Activated CD4-positive, alpha-beta T cell treated with anti-CD3 and anti-CD28 coated beads, Interleukin-2, amount 10 ng/mL, durations not matched to agents 24 days and 14 days (primary cell): Measurements from ENCODE around the gene OPCML. TPM values are rescaled to one million over a fixed set of nuclear protein-coding genes. Genes with fewer than 3 reads are reported as not detected.

Source experiments
- DNase-seq: peaks from one replicate; pipeline ENCODE4 v3.0.0; 2022
- H3K27ac Mint-ChIP-seq: one replicate; pipeline ENCODE4 v1.8.0; 2022; ENCODE audit warnings: mild to moderate bottlenecking, mixed read lengths
- H3K27me3 Mint-ChIP-seq: one replicate; pipeline ENCODE4 v1.8.0; 2022; ENCODE audit warnings: mixed read lengths
- H3K36me3 Mint-ChIP-seq: one replicate; pipeline ENCODE4 v1.8.0; 2022; ENCODE audit warnings: low read depth, mild to moderate bottlenecking, mixed read lengths
- H3K4me1 Mint-ChIP-seq: one replicate; pipeline ENCODE4 v1.8.0; 2021; ENCODE audit warnings: mixed read lengths
- H3K4me3 Mint-ChIP-seq: one replicate; pipeline ENCODE4 v1.8.0; 2022; ENCODE audit warnings: mild to moderate bottlenecking, moderate library complexity, mixed read lengths
- H3K9me3 Mint-ChIP-seq: one replicate; pipeline ENCODE4 v1.8.0; 2021; ENCODE audit warnings: mixed read lengths
- intact Hi-C: fragments of 100-400 bp; cut with micrococcal nuclease; formaldehyde crosslinking; loops from one replicate; pipeline ENCODE4 v1.15.1; 2023
- total RNA-seq: library from RNA; stranded (reverse); gene quantifications from 2 replicates; pipeline ENCODE4 v1.2.3, GENCODE V29; 2022

The OPCML gene
- total RNA-seq, 1 donor from 2014 or later = not detected

DNA sequence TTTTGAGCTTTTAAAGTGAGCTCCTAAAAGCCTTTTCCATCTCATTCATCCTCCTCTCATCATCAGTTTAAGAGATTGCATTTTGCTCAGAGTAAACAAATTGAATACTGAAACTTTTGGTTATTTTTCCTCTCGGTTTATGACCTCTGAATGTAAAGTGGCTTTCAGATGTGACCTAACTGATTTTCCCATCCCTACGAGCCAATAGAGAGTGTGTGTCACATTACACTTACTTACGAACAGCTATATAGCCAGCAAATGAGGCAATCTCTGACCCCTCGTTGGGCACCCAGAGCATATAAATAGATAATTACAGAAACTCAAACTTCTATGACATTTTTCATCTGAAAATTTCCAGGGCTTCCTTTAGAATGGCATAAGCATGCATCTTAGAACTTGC is 317.7 kb downstream of the OPCML start:
- H3K4me1 Mint-ChIP-seq = no peaks in the 10 kb centered on the region
- H3K27ac Mint-ChIP-seq = no peak overlapping the region
- peaks cover 4% of the 10 kb centered on the region for H3K27me3 Mint-ChIP-seq
- intact Hi-C loops = no loop called here
- DNase-seq = no peak
- H3K36me3 Mint-ChIP-seq = no peaks in the 10 kb centered on the region
- H3K9me3 Mint-ChIP-seq = no peaks in the 10 kb centered on the region
- no peak overlapping the region for H3K4me3 Mint-ChIP-seq

GRCh38 chr11:133212201-133212600 is 320.1 kb downstream of the OPCML start:
- intact Hi-C loops = no loop called here
- H3K27ac Mint-ChIP-seq = no peak overlapping the region
- no peaks in the 10 kb centered on the region for H3K4me1 Mint-ChIP-seq
- no peak overlapping the region for H3K4me3 Mint-ChIP-seq
- no peak for DNase-seq
- no peaks in the 10 kb centered on the region for H3K36me3 Mint-ChIP-seq
- no peaks in the 10 kb centered on the region for H3K9me3 Mint-ChIP-seq
- H3K27me3 Mint-ChIP-seq = peaks cover 2% of the 10 kb centered on the region

DNA sequence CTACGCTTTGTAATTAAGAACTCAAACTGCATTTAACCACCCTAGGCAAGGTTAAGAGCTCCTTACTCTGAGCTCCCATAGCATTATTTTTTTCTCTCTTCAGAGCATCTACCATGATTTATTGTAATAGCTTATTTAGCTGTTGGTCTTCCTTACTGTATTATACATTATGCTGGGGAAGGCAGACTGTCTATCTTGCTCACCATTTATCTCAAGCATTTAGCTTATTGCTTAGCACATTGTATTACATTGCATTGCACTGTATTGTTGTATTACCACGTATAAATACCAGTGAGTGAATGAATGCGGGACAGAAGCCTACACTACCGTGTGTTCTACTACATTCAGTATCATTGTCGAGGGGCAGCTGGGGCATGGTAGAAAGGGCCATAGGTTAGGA is 324.3 kb downstream of the OPCML start:
- Mint-ChIP-seq H3K4me1 (no peaks in the 10 kb centered on the region), H3K36me3 (no peaks in the 10 kb centered on the region), H3K9me3 (no peaks in the 10 kb centered on the region), H3K4me3 (no peak overlapping the region), H3K27ac (no peak overlapping the region), H3K27me3 (no peaks in the 10 kb centered on the region)
- no peak for DNase-seq
- intact Hi-C loops = no loop called here

DNA sequence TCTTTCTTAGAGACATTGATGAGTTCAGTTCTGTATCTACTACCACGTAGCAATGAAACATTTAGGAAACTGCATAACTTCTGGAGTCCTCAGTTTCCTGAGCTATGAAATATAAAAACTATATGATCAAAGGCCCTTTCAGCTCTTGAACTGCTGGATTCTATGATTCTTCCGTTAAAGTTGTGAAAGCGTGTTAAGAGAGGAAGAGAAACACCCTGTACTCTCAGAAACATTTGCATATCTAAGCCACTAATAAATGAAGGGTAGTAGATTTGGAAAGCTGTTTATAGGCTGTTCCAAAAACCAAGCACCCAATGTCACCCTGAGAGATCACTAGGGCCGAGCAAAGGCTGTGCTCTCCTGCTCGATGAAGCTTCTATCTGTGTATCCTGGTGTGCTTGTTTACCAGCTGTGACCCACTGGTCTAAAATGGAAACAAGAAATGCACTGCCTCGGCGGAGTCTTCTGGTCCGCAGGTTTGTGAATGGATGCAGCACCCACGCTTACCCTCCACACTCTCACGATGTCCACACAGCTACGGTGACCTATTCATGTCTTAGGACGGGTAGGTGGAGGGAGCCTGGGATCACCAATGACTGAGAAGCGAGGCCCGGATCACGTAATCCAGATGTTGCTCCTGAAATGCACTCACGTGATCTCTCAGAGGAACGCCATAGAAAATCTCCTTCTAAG is 325.8 kb downstream of the OPCML start:
- no peak overlapping the region for H3K4me3 Mint-ChIP-seq
- H3K36me3 Mint-ChIP-seq = no peaks in the 10 kb centered on the region
- DNase-seq = no peak
- H3K4me1 Mint-ChIP-seq = no peaks in the 10 kb centered on the region
- H3K27ac Mint-ChIP-seq = no peak overlapping the region
- no peaks in the 10 kb centered on the region for H3K9me3 Mint-ChIP-seq
- H3K27me3 Mint-ChIP-seq = no peaks in the 10 kb centered on the region
- intact Hi-C loops = no loop called here

DNA sequence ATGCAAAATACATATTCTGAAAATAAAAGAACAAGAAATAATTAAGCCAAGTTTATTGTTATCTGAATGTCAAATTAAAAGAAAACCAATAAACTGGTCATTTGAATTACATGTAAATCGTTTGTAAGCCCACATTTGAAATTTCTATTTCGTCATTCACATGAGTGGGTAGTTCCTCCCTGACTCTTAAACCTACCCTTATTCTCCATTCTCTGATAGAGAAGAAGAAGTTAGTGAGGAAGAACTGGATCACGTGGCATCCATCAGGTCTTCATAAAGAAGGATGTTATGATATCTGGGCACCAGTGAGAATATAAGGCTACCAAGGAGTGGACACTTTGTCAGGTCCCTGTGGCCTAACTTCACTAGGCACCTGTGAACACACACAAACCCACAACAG is 328.1 kb downstream of the OPCML start:
- no peaks in the 10 kb centered on the region for H3K27me3 Mint-ChIP-seq
- no peak overlapping the region for H3K27ac Mint-ChIP-seq
- H3K4me1 Mint-ChIP-seq = no peaks in the 10 kb centered on the region
- intact Hi-C loops = no loop called here
- no peak for DNase-seq
- H3K9me3 Mint-ChIP-seq = no peaks in the 10 kb centered on the region
- no peak overlapping the region for H3K4me3 Mint-ChIP-seq
- H3K36me3 Mint-ChIP-seq = no peaks in the 10 kb centered on the region

GRCh38 chr11:133202816-133203215 is 329.5 kb downstream of the OPCML start:
- no peaks in the 10 kb centered on the region for H3K27me3 Mint-ChIP-seq

DNA sequence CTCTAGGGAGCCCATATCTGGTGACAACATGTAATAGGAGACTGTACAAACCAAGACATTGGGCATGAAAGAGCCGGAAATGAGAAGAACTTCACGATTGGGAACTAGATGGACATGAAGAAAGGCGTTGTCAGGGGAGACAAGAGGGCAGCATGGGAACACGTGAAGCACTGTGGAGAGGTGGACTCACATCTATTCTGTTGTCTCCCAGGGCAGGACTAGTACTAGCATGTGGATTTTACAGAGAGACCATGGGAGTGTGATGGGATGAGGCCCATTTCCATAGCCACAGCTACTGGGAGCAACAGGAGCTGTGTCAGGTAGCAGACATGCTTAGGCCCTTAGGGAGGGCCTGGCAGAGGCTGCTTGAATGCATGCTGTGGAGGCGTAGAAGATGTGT is 333.9 kb downstream of the OPCML start:
- no peaks in the 10 kb centered on the region for H3K36me3 Mint-ChIP-seq
- H3K27me3 Mint-ChIP-seq = no peaks in the 10 kb centered on the region
- no peak overlapping the region for H3K4me3 Mint-ChIP-seq
- intact Hi-C loops = no loop called here
- no peaks in the 10 kb centered on the region for H3K4me1 Mint-ChIP-seq
- DNase-seq = no peak
- H3K9me3 Mint-ChIP-seq = no peaks in the 10 kb centered on the region
- H3K27ac Mint-ChIP-seq = no peak overlapping the region

More at GRCh38 chr11:133202816-133203215, 329.5 kb downstream of the OPCML start:
- DNase-seq = no peak
- Mint-ChIP-seq H3K36me3 (no peaks in the 10 kb centered on the region), H3K4me1 (no peaks in the 10 kb centered on the region), H3K4me3 (no peak overlapping the region), H3K9me3 (no peaks in the 10 kb centered on the region), H3K27ac (no peak overlapping the region)
- intact Hi-C loops = no loop called here

DNA sequence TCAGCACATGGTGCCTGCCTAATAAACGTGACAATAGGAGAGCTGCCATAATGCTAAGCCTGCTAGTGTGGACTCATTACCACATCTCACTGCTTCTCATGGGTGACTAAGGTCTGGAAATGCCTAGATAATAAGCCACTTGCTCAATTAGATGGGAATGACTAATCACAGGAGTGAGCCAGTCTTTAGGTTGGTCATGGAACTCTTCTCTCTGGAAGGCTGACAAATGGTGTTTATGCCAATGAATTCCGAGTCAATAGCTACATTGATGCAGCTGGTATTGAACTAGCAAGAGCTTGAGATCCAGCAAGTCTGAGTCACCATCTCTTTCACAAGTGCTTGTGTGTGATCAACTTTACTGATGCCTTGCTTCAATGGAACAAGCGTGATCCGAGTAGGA is 334.9 kb downstream of the OPCML start:
- no peaks in the 10 kb centered on the region for H3K9me3 Mint-ChIP-seq
- no peaks in the 10 kb centered on the region for H3K36me3 Mint-ChIP-seq
- intact Hi-C loops = no loop called here
- H3K27ac Mint-ChIP-seq = no peak overlapping the region
- H3K27me3 Mint-ChIP-seq = no peaks in the 10 kb centered on the region
- no peaks in the 10 kb centered on the region for H3K4me1 Mint-ChIP-seq
- no peak overlapping the region for H3K4me3 Mint-ChIP-seq
- no peak for DNase-seq

DNA sequence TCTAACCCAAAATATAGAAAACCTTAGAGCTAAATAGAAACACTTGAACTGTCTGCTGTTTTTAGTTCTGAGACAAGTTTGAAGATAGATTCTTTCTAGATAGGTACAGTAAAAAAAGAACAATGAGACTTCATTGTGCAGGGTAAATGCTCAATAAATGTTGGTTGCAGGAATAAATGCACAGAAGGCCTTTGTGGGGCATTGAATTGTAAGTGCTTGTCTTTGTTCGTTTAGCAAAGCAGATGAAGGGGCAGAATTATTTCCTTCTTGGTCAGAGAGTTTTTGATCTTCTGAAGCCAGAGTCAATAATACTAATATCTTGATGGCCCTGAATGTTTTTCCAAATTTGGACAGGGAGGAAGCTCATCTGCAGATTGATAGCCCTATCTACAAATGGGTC is 340.4 kb downstream of the OPCML start:
- Mint-ChIP-seq H3K9me3 (no peaks in the 10 kb centered on the region), H3K36me3 (no peaks in the 10 kb centered on the region), H3K27ac (no peak overlapping the region), H3K4me1 (no peaks in the 10 kb centered on the region), H3K4me3 (no peak overlapping the region), H3K27me3 (no peaks in the 10 kb centered on the region)
- DNase-seq = no peak
- intact Hi-C loops = no loop called here

DNA sequence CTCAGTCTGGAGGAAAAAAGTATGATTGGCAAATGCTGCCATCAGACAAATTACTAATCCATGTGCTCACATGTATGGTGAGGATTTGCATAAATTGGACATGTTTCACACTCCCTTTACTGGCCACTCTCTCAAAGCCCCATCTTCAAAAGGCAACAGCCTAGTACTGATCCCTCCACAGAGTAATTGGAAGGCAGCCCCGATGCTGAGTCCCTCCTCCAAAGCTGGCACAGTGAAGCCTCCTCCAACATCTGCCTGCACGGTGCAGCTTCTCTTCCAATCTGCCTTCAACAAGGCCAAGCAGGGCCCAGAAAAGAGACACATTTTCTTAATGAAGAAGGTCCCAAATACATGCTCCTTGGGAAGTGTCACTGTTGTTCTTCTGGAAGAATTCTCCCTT is 350.6 kb downstream of the OPCML start:
- no peak for DNase-seq
- no peaks in the 10 kb centered on the region for H3K4me1 Mint-ChIP-seq
- H3K9me3 Mint-ChIP-seq = no peaks in the 10 kb centered on the region
- intact Hi-C loops = no loop called here
- no peaks in the 10 kb centered on the region for H3K27me3 Mint-ChIP-seq
- no peak overlapping the region for H3K4me3 Mint-ChIP-seq
- no peaks in the 10 kb centered on the region for H3K36me3 Mint-ChIP-seq
- no peak overlapping the region for H3K27ac Mint-ChIP-seq

GRCh38 chr11:133181066-133181465 is 351.2 kb downstream of the OPCML start:
- H3K9me3 Mint-ChIP-seq = no peaks in the 10 kb centered on the region
- intact Hi-C loops = no loop called here

DNA sequence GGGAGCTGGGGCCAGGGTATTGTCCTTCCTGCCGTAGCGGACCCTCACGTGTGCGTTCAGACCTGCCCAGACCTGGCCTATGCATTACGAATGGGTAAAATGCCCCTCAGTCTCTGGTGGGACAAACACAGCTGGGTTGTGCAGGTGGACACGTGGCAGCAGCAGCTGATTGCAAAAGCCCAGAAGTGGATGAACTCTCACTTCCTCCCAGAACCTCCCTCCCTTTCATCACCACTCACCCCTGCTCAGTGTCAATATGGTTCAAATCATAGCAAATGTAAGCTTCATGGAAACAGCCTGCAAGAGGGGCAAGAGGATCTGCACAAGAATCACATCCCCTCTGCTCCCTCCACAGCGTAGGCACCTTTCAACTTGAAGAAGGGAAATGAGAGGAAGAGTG is 352.1 kb downstream of the OPCML start:
- intact Hi-C loops = no loop called here
- no peak for DNase-seq
- no peak overlapping the region for H3K4me3 Mint-ChIP-seq
- H3K36me3 Mint-ChIP-seq = no peaks in the 10 kb centered on the region
- H3K27me3 Mint-ChIP-seq = no peaks in the 10 kb centered on the region
- H3K9me3 Mint-ChIP-seq = no peaks in the 10 kb centered on the region
- no peak overlapping the region for H3K27ac Mint-ChIP-seq
- no peaks in the 10 kb centered on the region for H3K4me1 Mint-ChIP-seq

More at GRCh38 chr11:133181066-133181465, 351.2 kb downstream of the OPCML start:
- no peaks in the 10 kb centered on the region for H3K27me3 Mint-ChIP-seq
- no peak for DNase-seq
- H3K4me1 Mint-ChIP-seq = no peaks in the 10 kb centered on the region
- no peak overlapping the region for H3K4me3 Mint-ChIP-seq
- no peak overlapping the region for H3K27ac Mint-ChIP-seq
- no peaks in the 10 kb centered on the region for H3K36me3 Mint-ChIP-seq

DNA sequence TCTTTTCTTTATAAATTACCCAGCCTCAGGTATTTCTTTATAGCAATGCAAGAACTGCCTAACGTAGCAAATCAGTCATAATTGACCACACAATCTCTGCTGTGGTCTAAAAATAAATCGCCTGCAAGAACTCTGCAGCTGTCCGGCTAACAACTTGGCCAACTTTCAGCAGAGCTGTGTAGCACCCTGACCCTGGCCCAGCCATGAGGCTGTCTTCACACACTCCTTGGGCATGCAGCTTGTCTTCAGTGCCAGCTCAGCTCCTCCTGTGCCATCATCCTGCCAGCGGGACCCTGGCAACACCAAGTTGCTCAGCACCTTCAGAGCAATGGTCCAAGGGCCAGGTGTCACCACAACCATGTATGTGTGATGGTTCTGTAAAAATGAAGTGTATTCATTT is 355.6 kb downstream of the OPCML start:
- Mint-ChIP-seq H3K4me1 (peaks cover 3% of the 10 kb centered on the region), H3K27me3 (no peaks in the 10 kb centered on the region), H3K4me3 (no peak overlapping the region), H3K27ac (no peak overlapping the region), H3K9me3 (no peaks in the 10 kb centered on the region), H3K36me3 (no peaks in the 10 kb centered on the region)
- intact Hi-C loops = no loop called here
- no peak for DNase-seq

GRCh38 chr11:133175103-133175502 is 357.2 kb downstream of the OPCML start:
- H3K9me3 Mint-ChIP-seq = no peaks in the 10 kb centered on the region
- no peaks in the 10 kb centered on the region for H3K27me3 Mint-ChIP-seq
- H3K4me3 Mint-ChIP-seq = no peak overlapping the region
- no peak overlapping the region for H3K27ac Mint-ChIP-seq
- DNase-seq = no peak
- intact Hi-C loops = no loop called here
- no peaks in the 10 kb centered on the region for H3K36me3 Mint-ChIP-seq
- peaks cover 3% of the 10 kb centered on the region for H3K4me1 Mint-ChIP-seq

DNA sequence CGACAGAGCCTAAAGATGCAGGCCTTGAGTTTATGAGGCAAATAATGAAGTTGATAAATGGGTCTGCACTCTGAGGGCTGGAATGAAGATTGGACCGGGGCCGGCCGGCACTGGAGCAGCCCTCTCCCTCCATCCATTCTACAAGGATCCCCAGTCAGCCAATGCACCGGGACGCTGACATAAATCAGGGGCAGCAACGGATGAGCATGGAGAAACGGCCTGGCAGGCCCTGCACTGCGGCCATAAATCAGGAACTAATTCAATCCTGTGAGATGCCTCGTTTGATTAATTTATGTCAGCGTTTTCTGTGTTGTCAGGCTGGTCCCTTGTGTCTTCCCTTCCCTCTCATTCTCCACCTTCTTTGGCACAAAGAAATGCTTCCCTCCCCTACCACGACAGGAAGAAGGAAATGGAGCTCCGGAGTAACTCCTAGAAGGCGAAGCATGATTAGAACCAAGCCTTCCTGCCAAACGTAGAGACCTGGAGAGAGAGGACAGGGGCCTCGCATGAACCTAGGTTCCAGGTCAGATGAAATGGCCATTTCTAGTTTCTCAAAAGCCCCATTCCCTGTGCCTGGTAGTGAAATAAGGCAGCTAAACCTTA is 358.4 kb downstream of the OPCML start:
- intact Hi-C loops = no loop called here
- H3K36me3 Mint-ChIP-seq = no peaks in the 10 kb centered on the region
- no peak overlapping the region for H3K4me3 Mint-ChIP-seq
- H3K27ac Mint-ChIP-seq = no peak overlapping the region
- H3K9me3 Mint-ChIP-seq = no peaks in the 10 kb centered on the region
- no peak for DNase-seq
- H3K27me3 Mint-ChIP-seq = no peaks in the 10 kb centered on the region
- peaks cover 3% of the 10 kb centered on the region for H3K4me1 Mint-ChIP-seq
